ENCODE results near the gene ACTRT2. TPM values are rescaled to one million over a fixed set of nuclear protein-coding genes. Genes with fewer than 3 reads are reported as not detected.

ACTRT2 gene
- total RNA-seq, 1 experiment from 2014 or later = not detected

GRCh38 chr1:3024019-3024418 is 2.8 kb downstream of the ACTRT2 start:
- peak; percentile 10 for DNase-seq (ENCODE audit: low spot score)
- Histone ChIP-seq H3K27me3 (replicated peaks; ENCODE audit: insufficient read depth, low read depth, low read length, poor library complexity) (peaks cover 20% of the 10 kb centered on the region), H3K4me1 (ENCODE audit: insufficient read depth, low read length, poor library complexity, severe bottlenecking) (no peaks in the 10 kb centered on the region), H3K36me3 (ENCODE audit: insufficient read depth, low read length, poor library complexity, severe bottlenecking) (no peaks in the 10 kb centered on the region), H3K4me3 (ENCODE audit: low read depth, low read length, poor library complexity, severe bottlenecking) (no peak overlapping the region), H3K27ac (ENCODE audit: low read depth, low read length, poor library complexity, severe bottlenecking) (no peak overlapping the region), H3K9me3 (ENCODE audit: low read depth, low read length, poor library complexity, severe bottlenecking) (no peaks in the 10 kb centered on the region)
- no peak for TF ChIP-seq EZH2 (IDR thresholded peaks at IDR 0.05; ENCODE audit: borderline replicate concordance, low read depth, low read length, poor library complexity, severe bottlenecking)
- TF ChIP-seq, protein P1, sequence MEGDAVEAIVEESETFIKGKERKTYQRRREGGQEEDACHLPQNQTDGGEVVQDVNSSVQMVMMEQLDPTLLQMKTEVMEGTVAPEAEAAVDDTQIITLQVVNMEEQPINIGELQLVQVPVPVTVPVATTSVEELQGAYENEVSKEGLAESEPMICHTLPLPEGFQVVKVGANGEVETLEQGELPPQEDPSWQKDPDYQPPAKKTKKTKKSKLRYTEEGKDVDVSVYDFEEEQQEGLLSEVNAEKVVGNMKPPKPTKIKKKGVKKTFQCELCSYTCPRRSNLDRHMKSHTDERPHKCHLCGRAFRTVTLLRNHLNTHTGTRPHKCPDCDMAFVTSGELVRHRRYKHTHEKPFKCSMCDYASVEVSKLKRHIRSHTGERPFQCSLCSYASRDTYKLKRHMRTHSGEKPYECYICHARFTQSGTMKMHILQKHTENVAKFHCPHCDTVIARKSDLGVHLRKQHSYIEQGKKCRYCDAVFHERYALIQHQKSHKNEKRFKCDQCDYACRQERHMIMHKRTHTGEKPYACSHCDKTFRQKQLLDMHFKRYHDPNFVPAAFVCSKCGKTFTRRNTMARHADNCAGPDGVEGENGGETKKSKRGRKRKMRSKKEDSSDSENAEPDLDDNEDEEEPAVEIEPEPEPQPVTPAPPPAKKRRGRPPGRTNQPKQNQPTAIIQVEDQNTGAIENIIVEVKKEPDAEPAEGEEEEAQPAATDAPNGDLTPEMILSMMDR (conservative IDR thresholded peaks at IDR 0.05; ENCODE audit: low read depth, low read length) = no peak; the same call in 1 of the 2 replicates
- intact Hi-C loops (cut with micrococcal nuclease; ENCODE audit: unreplicated experiment) = no loop called here
- POLR2A ChIA-PET (ENCODE audit: low non-redundant PET) = no interaction called here
- CTCF ChIA-PET = no interaction called here
- BruUV-seq (replicated peaks) = no TSS peak

- intact Hi-C loops (cut with micrococcal nuclease; ENCODE audit: unreplicated experiment) = no loop called here
- no peaks in the 10 kb centered on the region for H3K4me1 ChIP-seq (ENCODE audit: insufficient read depth, low read length, poor library complexity, severe bottlenecking)
- no peak overlapping the region for H3K27ac ChIP-seq (ENCODE audit: low read depth, low read length, poor library complexity, severe bottlenecking)
- H3K9me3 ChIP-seq (ENCODE audit: low read depth, low read length, poor library complexity, severe bottlenecking) = no peaks in the 10 kb centered on the region
- no peak for DNase-seq (ENCODE audit: low spot score)
- POLR2A ChIA-PET (ENCODE audit: low non-redundant PET) = no interaction called here
- no peak overlapping the region for H3K4me3 ChIP-seq (ENCODE audit: low read depth, low read length, poor library complexity, severe bottlenecking)
- CTCF ChIA-PET = no interaction called here
- H3K36me3 ChIP-seq (ENCODE audit: insufficient read depth, low read length, poor library complexity, severe bottlenecking) = no peaks in the 10 kb centered on the region
- peaks cover 25% of the 10 kb centered on the region for H3K27me3 ChIP-seq (replicated peaks; ENCODE audit: insufficient read depth, low read depth, low read length, poor library complexity)
- no TSS peak for BruUV-seq (replicated peaks)
- TF ChIP-seq, protein P1 (conservative IDR thresholded peaks at IDR 0.05; ENCODE audit: low read depth, low read length) = no peak
- no peak for TF ChIP-seq EZH2 (IDR thresholded peaks at IDR 0.05; ENCODE audit: borderline replicate concordance, low read depth, low read length, poor library complexity, severe bottlenecking)
Measured at GRCh38 chr1:3024588-3024987, 3.3 kb downstream of the ACTRT2 start.

GRCh38 chr1:3026124-3026523 is 4.9 kb downstream of the ACTRT2 start:
- no peaks in the 10 kb centered on the region for H3K36me3 ChIP-seq (ENCODE audit: insufficient read depth, low read length, poor library complexity, severe bottlenecking)
- ChIA-PET CTCF (no interaction called here), POLR2A (ENCODE audit: low non-redundant PET) (no interaction called here)
- peaks cover 40% of the 10 kb centered on the region for H3K27me3 ChIP-seq (replicated peaks; ENCODE audit: insufficient read depth, low read depth, low read length, poor library complexity)
- no peak for DNase-seq (ENCODE audit: low spot score)
- TF ChIP-seq, protein P1 (conservative IDR thresholded peaks at IDR 0.05; ENCODE audit: low read depth, low read length) = no peak
- no peak for TF ChIP-seq EZH2 (IDR thresholded peaks at IDR 0.05; ENCODE audit: borderline replicate concordance, low read depth, low read length, poor library complexity, severe bottlenecking)
- no peaks in the 10 kb centered on the region for H3K9me3 ChIP-seq (ENCODE audit: low read depth, low read length, poor library complexity, severe bottlenecking)
- no TSS peak for BruUV-seq (replicated peaks)
- intact Hi-C loops (cut with micrococcal nuclease; ENCODE audit: unreplicated experiment) = no loop called here
- no peaks in the 10 kb centered on the region for H3K4me1 ChIP-seq (ENCODE audit: insufficient read depth, low read length, poor library complexity, severe bottlenecking)
- H3K4me3 ChIP-seq (ENCODE audit: low read depth, low read length, poor library complexity, severe bottlenecking) = no peak overlapping the region
- no peak overlapping the region for H3K27ac ChIP-seq (ENCODE audit: low read depth, low read length, poor library complexity, severe bottlenecking)
